Loucy (cell line): Measurements from ENCODE around the gene UBE2U.

Source experiments
- CTCF ChIP-seq: fragments of 200-600 bp; sonication (generic); conservative IDR thresholded peaks from 2 replicates; pipeline ENCODE4 v1.5.1; 2014; ENCODE audit warnings: mild to moderate bottlenecking, antibody characterized with exemption, low read length
- EZH2phosphoT487 ChIP-seq: fragments of 200-600 bp; IDR thresholded peaks from 2 replicates; pipeline ENCODE4 v1.6.1; 2018; ENCODE audit warnings: antibody characterized with exemption, mild to moderate bottlenecking, moderate library complexity, borderline replicate concordance

- TF ChIP-seq CTCF (no peak), EZH2phosphoT487 (no peak)
These were observed 40.6 kb upstream of the UBE2U start for GRCh38 chr1:64162804-64163203.
